GM12878 (cell line): ENCODE results near the gene AGTRAP. TPM values are rescaled to one million over a fixed set of nuclear protein-coding genes. Genes with fewer than 3 reads are reported as not detected.

Source experiments
- ATAC-seq: fragments of 200-7000 bp; cut with Tn5 transposase; 3 replicates; pipeline ENCODE4 v1.9.1; 2020; ENCODE audit warnings: mild to moderate bottlenecking, moderate library complexity
- BruUV-seq: library from RNA; stranded (reverse); fragments of 400-500 nt; replicated peaks from 2 replicates; lab custom pipeline; 2021; lab: Mats Ljungman, UMichigan
- CTCF ChIA-PET: fragments of 300-600 bp; sonication (Branson Sonifier 250); formaldehyde crosslinking; extraction: SDS; loops from one replicate; lab custom pipeline; 2021; ENCODE audit warnings: inconsistent platforms; lab: Yijun Ruan, JAX
- POLR2A ChIA-PET: fragments of 350-600 bp; formaldehyde crosslinking; extraction: SDS; loops from one replicate; lab custom pipeline; 2021; ENCODE audit warnings: inconsistent platforms; lab: Charles Lee
- RAD21 ChIA-PET: fragments of 300-600 bp; sonication (Branson Sonifier 250); formaldehyde crosslinking; loops from one replicate; lab custom pipeline; 2023; ENCODE audit warnings: antibody characterized with exemption; ENCODE audit not compliant: unreplicated experiment; lab: Charles Lee
- SMC1A ChIA-PET: fragments of 300-600 bp; sonication (Branson Sonifier 250); formaldehyde crosslinking; loops from one replicate; lab custom pipeline; 2023; ENCODE audit not compliant: unreplicated experiment, uncharacterized antibody; lab: Charles Lee
- DNase-seq: peaks from one replicate; pipeline ENCODE4 v3.0.0-alpha.2; 2011; ENCODE audit warnings: low read depth, low spot score
- FAIRE-seq: peaks from 3 replicates; lab custom pipeline; 2011; peaks lifted over from hg19 to GRCh38; lab: Jason Lieb, UNC
- H2AFZ ChIP-seq: 2 replicates; pipeline ENCODE4 v1.6.0; 2011; ENCODE audit warnings: low read depth, low read length, control low read depth; ENCODE audit not compliant: control insufficient read depth
- H3K27ac ChIP-seq: 2 replicates; pipeline ENCODE4 v1.5.1; 2011; ENCODE audit warnings: control low read depth; ENCODE audit not compliant: control insufficient read depth, insufficient read depth
- H3K27me3 ChIP-seq, 2 experiments: replicated peaks in 1 of 2; 2 replicates each; pipeline versions ENCODE4 v1.6.0 to v1.6.1; 2011; ENCODE audit warnings: low read length in 1 of 2; ENCODE audit not compliant: control insufficient read depth in 2 of 2, insufficient read depth in 2 of 2
- H3K36me3 ChIP-seq, 2 experiments: 2 replicates each; pipeline ENCODE4 v1.5.1; 2011; ENCODE audit warnings: low read length in 1 of 2; ENCODE audit not compliant: control insufficient read depth in 2 of 2, insufficient read depth in 2 of 2
- H3K4me1 ChIP-seq: 2 replicates; pipeline ENCODE4 v1.6.1; 2011; ENCODE audit warnings: mild to moderate bottlenecking, low read length, moderate library complexity, mixed read lengths; ENCODE audit not compliant: control insufficient read depth, insufficient read depth
- H3K4me2 ChIP-seq: 2 replicates; pipeline ENCODE4 v1.6.0; 2011; ENCODE audit warnings: control low read depth; ENCODE audit not compliant: control insufficient read depth, insufficient read depth
- H3K4me3 ChIP-seq: fragments of 200-600 bp; sonication (generic); 2 replicates; pipeline ENCODE4 v1.5.1; 2016
- H3K79me2 ChIP-seq: 2 replicates; pipeline ENCODE4 v1.6.0; 2011; ENCODE audit warnings: low read length; ENCODE audit not compliant: control insufficient read depth, insufficient read depth
- H3K9ac ChIP-seq: 2 replicates; pipeline ENCODE4 v1.8.0; 2011; ENCODE audit warnings: low read length, control low read depth, mixed read lengths; ENCODE audit not compliant: control insufficient read depth, insufficient read depth
- H3K9me3 ChIP-seq: replicated peaks from 3 replicates; pipeline ENCODE4 v1.5.1; 2011; ENCODE audit warnings: mild to moderate bottlenecking, low read length; ENCODE audit not compliant: control insufficient read depth, insufficient read depth
- H4K20me1 ChIP-seq: 2 replicates; pipeline ENCODE4 v1.6.0; 2011; ENCODE audit not compliant: control insufficient read depth, insufficient read depth
- HDGF ChIP-seq: fragments of 450-650 bp; IDR thresholded peaks from 2 replicates; pipeline ENCODE4 v1.6.1; 2016; ENCODE audit warnings: antibody characterized with exemption
- RUNX3 ChIP-seq: IDR thresholded peaks from 2 replicates; pipeline ENCODE4 v1.6.1; 2012; ENCODE audit warnings: low read length, inconsistent platforms
- SMAD5 ChIP-seq: IDR thresholded peaks from 2 replicates; pipeline ENCODE4 v1.6.1; 2016; ENCODE audit warnings: antibody characterized with exemption, low read depth
- SRF ChIP-seq, 2 experiments: IDR thresholded peaks; 2 replicates each; pipeline ENCODE4 v1.6.1; 2011; ENCODE audit warnings: low read depth in 2 of 2, low read length in 2 of 2, mild to moderate bottlenecking in 1 of 2, moderate library complexity in 1 of 2
- TCF3 ChIP-seq: IDR thresholded peaks from 2 replicates; pipeline ENCODE4 v1.6.1; 2012; ENCODE audit warnings: low read depth, mild to moderate bottlenecking, low read length, borderline replicate concordance; ENCODE audit not compliant: insufficient read depth
- ZBED1 ChIP-seq: IDR thresholded peaks from 2 replicates; pipeline ENCODE4 v1.6.1; 2016; ENCODE audit warnings: borderline replicate concordance
- ZNF274 ChIP-seq: IDR thresholded peaks from one replicate; pipeline ENCODE4 v1.8.0; 2011; ENCODE audit not compliant: insufficient read length, insufficient read depth
- WGBS: methylation state at CpG from one replicate; pipeline ENCODE4 v1.1.6; 2016; ENCODE audit warnings: low lambda C conversion rate; ENCODE audit not compliant: insufficient replicate concordance, insufficient coverage; ENCODE audit errors: missing lambda C conversion rate; 5-methylcytosine and 5-hydroxymethylcytosine counted together
- in situ Hi-C: fragments of 300-500 bp; cut with MboI; formaldehyde crosslinking; loops from 9 replicates; pipeline ENCODE4 v1.14.3; 2018; ENCODE audit warnings: mixed read lengths
- intact Hi-C: fragments of 100-400 bp; cut with micrococcal nuclease; formaldehyde crosslinking; loops from one replicate; pipeline ENCODE4 v1.14.2; 2022; ENCODE audit not compliant: unreplicated experiment
- polyA plus RNA-seq, 11 experiments: library from polyadenylated mRNA; depleted of rRNA in 4 of 11; unstranded in 6 of 11; stranded (reverse) in 5 of 11; fragments of >200 nt; fragmentation: Nextera tagmentation in 4 of 11; fragmentation: Illumina TruSeq in 1 of 11; extraction: Ambion mirVana in 4 of 11; extraction: Trizol in 1 of 11; gene quantifications; 1 replicate in 1 of 11; 2 replicates in 10 of 11; pipeline versions ENCODE4 v1.2.1 to v1.2.3, GENCODE V29; 2011 to 2016; ENCODE audit warnings: inconsistent platforms in 2 of 11, missing spikeins in 2 of 11, low read depth in 1 of 11
- total RNA-seq, 4 experiments: library from RNA; depleted of rRNA in 3 of 4; stranded (reverse); fragments of >200 nt in 3 of 4; fragmentation: Illumina TruSeq in 1 of 4; extraction: Trizol in 1 of 4; gene quantifications; 2 replicates each; pipeline versions ENCODE4 v1.2.1 to v1.2.3, GENCODE V29; 2013 to 2021
- TF ChIP-seq, protein P1 (sequence below): fragments of 150-350 bp; IDR thresholded peaks from 2 replicates; pipeline ENCODE4 v1.6.1; 2014; ENCODE audit warnings: mild to moderate bottlenecking, low read depth, low read length
- TF ChIP-seq, protein P2 (sequence below): fragments of 450-650 bp; IDR thresholded peaks from 2 replicates; pipeline ENCODE4 v1.6.1; 2014; ENCODE audit warnings: mild to moderate bottlenecking
- TF ChIP-seq, protein P3 (sequence below): IDR thresholded peaks from 2 replicates; pipeline ENCODE4 v1.6.1; 2011; ENCODE audit warnings: mild to moderate bottlenecking, low read depth, low read length, moderate library complexity; ENCODE audit not compliant: insufficient replicate concordance
- TF ChIP-seq, protein P4 (sequence below): IDR thresholded peaks from 2 replicates; pipeline ENCODE4 v1.6.1; 2011; ENCODE audit warnings: borderline replicate concordance, low read depth, mild to moderate bottlenecking, moderate library complexity, mixed read lengths, low read length; ENCODE audit not compliant: insufficient read depth; ENCODE audit errors: extremely low read length

Gene AGTRAP
- total and polyA plus RNA-seq, 10 of the 15 experiments (the other 5 are each of a cell fraction or from before 2014, with no cell fraction given) = 3.0 to 17.4 (median 10.2) TPM

DNA sequence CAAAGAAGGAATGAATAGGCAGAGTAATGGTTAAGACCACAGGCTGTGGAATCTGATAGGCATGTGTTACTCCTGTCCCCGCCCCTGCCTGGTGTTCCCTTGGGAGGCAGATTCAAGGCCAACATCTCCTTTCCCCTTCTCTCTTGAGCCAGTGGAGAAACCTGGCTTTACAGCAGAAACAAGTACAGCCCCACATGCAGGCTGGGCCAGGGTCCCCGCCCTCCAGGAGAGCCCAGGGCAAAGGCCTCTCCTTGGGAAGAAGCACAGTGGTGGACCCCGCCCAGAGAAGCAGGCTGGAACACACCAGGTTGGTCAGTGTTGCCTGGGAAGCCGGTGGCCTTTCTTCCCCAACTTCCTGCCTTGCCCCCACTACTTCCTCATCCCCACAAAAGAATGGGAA, 32.9 kb downstream of the AGTRAP start:
- intact Hi-C loops (no loop called here), in situ Hi-C loops (no loop called here)
- DNase-seq (no peak), ATAC-seq (no peak), FAIRE-seq (no peak)
- H3K27me3 ChIP-seq = no peaks in the 10 kb centered on the region
- BruUV-seq = no TSS peak
- H3K36me3 ChIP-seq = no peaks in the 10 kb centered on the region
- TF ChIP-seq ZBED1 (no peak), SRF (IDR thresholded peaks at IDR 0.05; ENCODE audit: low read depth in 2 of 2, low read length in 2 of 2) (no peak), SMAD5 (no peak), HDGF (no peak), ZNF274 (no peak), TCF3 (no peak), RUNX3 (no peak)
- TF ChIP-seq, protein P1, sequence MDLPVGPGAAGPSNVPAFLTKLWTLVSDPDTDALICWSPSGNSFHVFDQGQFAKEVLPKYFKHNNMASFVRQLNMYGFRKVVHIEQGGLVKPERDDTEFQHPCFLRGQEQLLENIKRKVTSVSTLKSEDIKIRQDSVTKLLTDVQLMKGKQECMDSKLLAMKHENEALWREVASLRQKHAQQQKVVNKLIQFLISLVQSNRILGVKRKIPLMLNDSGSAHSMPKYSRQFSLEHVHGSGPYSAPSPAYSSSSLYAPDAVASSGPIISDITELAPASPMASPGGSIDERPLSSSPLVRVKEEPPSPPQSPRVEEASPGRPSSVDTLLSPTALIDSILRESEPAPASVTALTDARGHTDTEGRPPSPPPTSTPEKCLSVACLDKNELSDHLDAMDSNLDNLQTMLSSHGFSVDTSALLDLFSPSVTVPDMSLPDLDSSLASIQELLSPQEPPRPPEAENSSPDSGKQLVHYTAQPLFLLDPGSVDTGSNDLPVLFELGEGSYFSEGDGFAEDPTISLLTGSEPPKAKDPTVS = no peak
- TF ChIP-seq, protein P2, sequence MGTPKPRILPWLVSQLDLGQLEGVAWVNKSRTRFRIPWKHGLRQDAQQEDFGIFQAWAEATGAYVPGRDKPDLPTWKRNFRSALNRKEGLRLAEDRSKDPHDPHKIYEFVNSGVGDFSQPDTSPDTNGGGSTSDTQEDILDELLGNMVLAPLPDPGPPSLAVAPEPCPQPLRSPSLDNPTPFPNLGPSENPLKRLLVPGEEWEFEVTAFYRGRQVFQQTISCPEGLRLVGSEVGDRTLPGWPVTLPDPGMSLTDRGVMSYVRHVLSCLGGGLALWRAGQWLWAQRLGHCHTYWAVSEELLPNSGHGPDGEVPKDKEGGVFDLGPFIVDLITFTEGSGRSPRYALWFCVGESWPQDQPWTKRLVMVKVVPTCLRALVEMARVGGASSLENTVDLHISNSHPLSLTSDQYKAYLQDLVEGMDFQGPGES = no peak
- TF ChIP-seq, protein P3, sequence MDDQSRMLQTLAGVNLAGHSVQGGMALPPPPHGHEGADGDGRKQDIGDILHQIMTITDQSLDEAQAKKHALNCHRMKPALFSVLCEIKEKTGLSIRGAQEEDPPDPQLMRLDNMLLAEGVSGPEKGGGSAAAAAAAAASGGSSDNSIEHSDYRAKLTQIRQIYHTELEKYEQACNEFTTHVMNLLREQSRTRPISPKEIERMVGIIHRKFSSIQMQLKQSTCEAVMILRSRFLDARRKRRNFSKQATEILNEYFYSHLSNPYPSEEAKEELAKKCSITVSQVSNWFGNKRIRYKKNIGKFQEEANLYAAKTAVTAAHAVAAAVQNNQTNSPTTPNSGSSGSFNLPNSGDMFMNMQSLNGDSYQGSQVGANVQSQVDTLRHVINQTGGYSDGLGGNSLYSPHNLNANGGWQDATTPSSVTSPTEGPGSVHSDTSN = no peak
- TF ChIP-seq, protein P4, sequence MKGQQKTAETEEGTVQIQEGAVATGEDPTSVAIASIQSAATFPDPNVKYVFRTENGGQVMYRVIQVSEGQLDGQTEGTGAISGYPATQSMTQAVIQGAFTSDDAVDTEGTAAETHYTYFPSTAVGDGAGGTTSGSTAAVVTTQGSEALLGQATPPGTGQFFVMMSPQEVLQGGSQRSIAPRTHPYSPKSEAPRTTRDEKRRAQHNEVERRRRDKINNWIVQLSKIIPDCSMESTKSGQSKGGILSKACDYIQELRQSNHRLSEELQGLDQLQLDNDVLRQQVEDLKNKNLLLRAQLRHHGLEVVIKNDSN = no peak
- no peak overlapping the region for H3K4me2 ChIP-seq
- no peak overlapping the region for H3K27ac ChIP-seq
- H3K9me3 ChIP-seq = no peaks in the 10 kb centered on the region
- POLR2A ChIA-PET = no interaction called here
- H3K4me3 ChIP-seq = no peak overlapping the region
- CTCF ChIA-PET = interaction anchor here (0.6 kb wide), 1 partner anchor 686 kb away, joined by 3 read pairs; no protein-coding TSS in a partner anchor
- H3K79me2 ChIP-seq = no peaks in the 10 kb centered on the region
- WGBS = 0% methylated on average over 4 of the region's 4 CpGs
- SMC1A ChIA-PET = no interaction called here
- 0 out of 2 replicates have a peak, but pooled peaks cover 4% of the 10 kb centered on the region for H3K4me1 ChIP-seq
- RAD21 ChIA-PET = no interaction called here
- H2AFZ ChIP-seq = no peak overlapping the region
- no peaks in the 10 kb centered on the region for H4K20me1 ChIP-seq
- no peak overlapping the region for H3K9ac ChIP-seq
